Left ventricle myocardium inferior (tissue), 1 donor: ENCODE data around the gene EIF4E2. TPM values are rescaled to one million over a fixed set of nuclear protein-coding genes. Genes with fewer than 3 reads are reported as not detected.

Source experiments
- DNase-seq: peaks from one replicate; pipeline ENCODE4 v3.0.0-alpha.2; 2020
- H3K27ac ChIP-seq: fragments of 200-600 bp; replicated peaks from 2 replicates; pipeline ENCODE4 v1.8.0; 2021
- H3K27me3 ChIP-seq: fragments of 200-600 bp; 2 replicates; pipeline ENCODE4 v1.8.0; 2021; ENCODE audit warnings: low read depth
- H3K36me3 ChIP-seq: fragments of 200-600 bp; 2 replicates; pipeline ENCODE4 v1.8.0; 2021
- H3K4me1 ChIP-seq: fragments of 200-600 bp; 2 replicates; pipeline ENCODE4 v1.8.0; 2021
- H3K4me3 ChIP-seq: fragments of 200-600 bp; 2 replicates; pipeline ENCODE4 v1.8.0; 2021; ENCODE audit warnings: mild to moderate bottlenecking, moderate library complexity
- H3K9me3 ChIP-seq: fragments of 200-600 bp; replicated peaks from 2 replicates; pipeline ENCODE4 v1.8.0; 2021
- CTCF ChIP-seq: fragments of 200-600 bp; IDR thresholded peaks from 2 replicates; pipeline ENCODE4 v1.8.0; 2021; ENCODE audit warnings: antibody characterized with exemption, mild to moderate bottlenecking, borderline replicate concordance
- intact Hi-C: fragments of 100-400 bp; cut with micrococcal nuclease; formaldehyde crosslinking; loops from one replicate; pipeline ENCODE4 v1.11.0; 2022
- total RNA-seq: library from RNA; stranded (reverse); fragmentation: NEBNext Ultra II Directional; extraction: Animal tissue kit (Norgen Biotek cat#: 25700); gene quantifications from one replicate; pipeline ENCODE4 v1.2.1, GENCODE V29; 2021
- donor health status: DM: no; HTN: yes; CAD: no; lungs with severe emphysema.

EIF4E2 gene
- total RNA-seq, 1 donor from 2014 or later, result 44.2 TPM

GRCh38 chr2:232516551-232516950, 33.9 kb upstream of the EIF4E2 start:
- DNase-seq, result no peak
- Histone ChIP-seq H3K27me3 (peaks cover 58% of the 10 kb centered on the region), H3K4me3 (no peak overlapping the region), H3K36me3 (no peaks in the 10 kb centered on the region), H3K27ac (no peak overlapping the region), H3K9me3 (no peaks in the 10 kb centered on the region), H3K4me1 (peaks cover 2% of the 10 kb centered on the region)
- TF ChIP-seq CTCF, result no peak
- intact Hi-C loops, result no loop called here

DNA sequence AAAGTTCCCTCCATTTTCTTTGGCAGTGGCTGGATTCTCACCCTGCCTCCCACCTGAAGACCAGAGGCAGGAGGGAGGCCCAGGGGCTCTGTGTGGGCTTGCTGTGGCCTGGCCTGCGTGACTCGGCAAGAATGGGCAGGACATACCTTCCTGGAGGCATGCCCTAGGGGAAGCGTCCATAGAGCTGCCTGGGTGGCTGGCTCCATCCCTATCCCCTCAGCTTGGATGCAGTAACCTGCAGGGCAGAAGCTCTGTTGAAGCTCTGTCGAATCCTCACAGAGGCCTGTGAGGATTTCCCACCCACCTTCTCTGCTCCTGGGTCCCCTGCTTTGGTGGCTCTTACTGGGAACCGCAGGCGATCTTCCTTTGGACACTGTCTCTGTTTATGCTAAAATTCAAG, 31.6 kb upstream of the EIF4E2 start:
- H3K36me3 ChIP-seq, result no peaks in the 10 kb centered on the region

GRCh38 chr2:232519581-232520438, 30.7 kb upstream of the EIF4E2 start, which contains the start of gene PRSS56:
Gene PRSS56 (plus strand): TSS chr2:232520388. CDS start chr2:232520599, 211 bp downstream.
- Histone ChIP-seq H3K36me3 (no peaks in the 10 kb centered on the region), H3K27me3 (peaks cover 74% of the 10 kb centered on the region), H3K27ac (no peak within 1 kb of the TSS), H3K4me3 (no peak within 1 kb of the TSS), H3K9me3 (no peaks in the 10 kb centered on the region), H3K4me1 (peaks cover 32% of the 10 kb centered on the region)
- intact Hi-C loops, result no loop called here
- no peak for DNase-seq
- no peak for TF ChIP-seq CTCF

More for the DNA sequence above, 31.6 kb upstream of the EIF4E2 start:
- Histone ChIP-seq H3K27ac (no peak overlapping the region), H3K4me1 (peaks cover 22% of the 10 kb centered on the region), H3K27me3 (peaks cover 64% of the 10 kb centered on the region), H3K4me3 (no peak overlapping the region), H3K9me3 (no peaks in the 10 kb centered on the region)
- intact Hi-C loops, result no loop called here
- no peak for DNase-seq
- no peak for TF ChIP-seq CTCF

DNA sequence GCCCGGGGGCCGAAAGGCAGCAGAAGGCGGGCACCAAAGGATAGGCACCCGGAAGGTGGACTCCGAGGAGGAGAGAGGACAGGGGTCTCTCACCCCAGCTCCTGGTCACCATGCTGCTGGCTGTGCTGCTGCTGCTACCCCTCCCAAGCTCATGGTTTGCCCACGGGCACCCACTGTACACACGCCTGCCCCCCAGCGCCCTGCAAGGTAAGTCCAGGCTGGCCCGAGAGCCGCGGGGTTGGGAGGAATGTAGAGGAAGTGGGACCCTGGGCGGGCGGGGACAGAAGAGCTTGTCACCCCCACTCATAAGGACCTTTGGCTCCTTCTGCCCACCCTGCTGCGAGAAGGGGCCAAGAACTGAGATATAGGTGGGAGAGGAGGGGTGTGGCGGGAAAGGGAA, 30.0 kb upstream of the EIF4E2 start:
- Histone ChIP-seq H3K4me3 (no peak overlapping the region), H3K27ac (no peak overlapping the region), H3K9me3 (no peaks in the 10 kb centered on the region), H3K27me3 (peaks cover 81% of the 10 kb centered on the region), H3K36me3 (no peaks in the 10 kb centered on the region), H3K4me1 (peaks cover 39% of the 10 kb centered on the region)
- DNase-seq, result no peak
- intact Hi-C loops, result no loop called here
- TF ChIP-seq CTCF, result no peak

- H3K4me1 ChIP-seq, result peaks cover 44% of the 10 kb centered on the region
- no peaks in the 10 kb centered on the region for H3K36me3 ChIP-seq
- H3K4me3 ChIP-seq, result no peak overlapping the region
- TF ChIP-seq CTCF, result no peak
- no peak for DNase-seq
- H3K27me3 ChIP-seq, result peaks cover 87% of the 10 kb centered on the region
- H3K9me3 ChIP-seq, result no peaks in the 10 kb centered on the region
- intact Hi-C loops, result no loop called here
- no peak overlapping the region for H3K27ac ChIP-seq
Measured at GRCh38 chr2:232521098-232521497, 29.4 kb upstream of the EIF4E2 start.
